GM18870 (cell line): Measurements from ENCODE around the gene STMND1.

Experiments
- ATAC-seq: cut with Tn5 transposase; IDR thresholded peaks from one replicate; pipeline ENCODE4 v1.9.1; 2021; ENCODE audit warnings: moderate library complexity; ENCODE audit not compliant: unreplicated experiment

Gene STMND1

DNA sequence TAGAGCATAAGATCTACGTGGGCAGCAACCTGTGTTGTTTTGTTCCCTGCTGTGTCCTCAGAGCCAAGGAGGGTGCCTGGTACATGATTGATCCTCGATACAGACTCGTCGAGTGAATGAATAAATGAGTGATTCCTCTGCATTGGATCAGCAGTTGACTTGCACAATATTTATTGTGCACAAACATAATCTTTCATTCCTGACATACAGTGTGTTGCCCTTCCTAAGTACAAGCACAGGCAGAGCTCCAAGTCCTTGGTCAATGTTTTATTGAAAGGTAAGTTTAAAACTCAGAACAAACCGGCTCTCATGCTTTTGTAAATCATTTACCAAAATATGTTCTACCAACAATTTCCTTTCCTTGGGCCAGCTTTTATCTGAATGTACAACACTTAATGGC lies 57.4 kb downstream of the STMND1 start:
- no peak for ATAC-seq

DNA sequence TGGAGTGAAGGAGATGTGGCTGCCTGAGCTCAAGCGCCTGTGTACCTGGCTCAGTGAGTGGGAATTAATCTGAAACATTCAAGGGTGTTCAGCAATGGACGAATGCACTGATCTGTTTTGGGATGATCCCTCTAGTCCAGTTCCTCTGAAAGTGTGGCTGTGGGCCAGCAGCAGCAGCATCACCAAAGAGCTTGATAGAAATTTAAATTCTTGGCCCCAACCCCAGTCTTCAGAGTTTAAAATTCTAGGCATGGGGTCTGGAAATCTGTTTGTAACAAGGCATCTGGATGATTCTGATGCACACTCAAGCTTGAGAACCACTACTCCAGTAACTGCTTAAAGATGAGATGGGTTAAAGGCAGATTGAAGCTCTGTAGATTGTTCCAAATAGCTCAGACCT lies 59.2 kb downstream of the STMND1 start:
- ATAC-seq: no peak

DNA sequence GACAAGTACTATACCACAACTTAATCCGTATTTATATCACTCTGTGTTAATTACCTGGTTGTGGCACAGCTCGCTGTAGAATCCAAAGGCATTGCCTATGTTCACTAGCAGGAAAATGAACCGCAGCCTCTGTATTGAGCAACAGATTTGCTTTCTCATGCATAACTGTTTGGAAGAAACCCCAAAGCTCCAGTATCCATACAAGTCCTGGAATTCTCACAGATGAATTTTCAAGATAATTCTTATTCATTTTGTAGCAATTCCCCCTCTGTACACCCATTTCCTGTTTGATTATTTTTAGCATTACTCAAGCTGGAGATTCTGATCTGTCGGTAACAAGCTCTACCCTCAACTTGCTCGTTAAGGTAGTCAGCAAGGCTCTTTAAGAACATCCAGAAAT lies 63.5 kb downstream of the STMND1 start:
- ATAC-seq: no peak

DNA sequence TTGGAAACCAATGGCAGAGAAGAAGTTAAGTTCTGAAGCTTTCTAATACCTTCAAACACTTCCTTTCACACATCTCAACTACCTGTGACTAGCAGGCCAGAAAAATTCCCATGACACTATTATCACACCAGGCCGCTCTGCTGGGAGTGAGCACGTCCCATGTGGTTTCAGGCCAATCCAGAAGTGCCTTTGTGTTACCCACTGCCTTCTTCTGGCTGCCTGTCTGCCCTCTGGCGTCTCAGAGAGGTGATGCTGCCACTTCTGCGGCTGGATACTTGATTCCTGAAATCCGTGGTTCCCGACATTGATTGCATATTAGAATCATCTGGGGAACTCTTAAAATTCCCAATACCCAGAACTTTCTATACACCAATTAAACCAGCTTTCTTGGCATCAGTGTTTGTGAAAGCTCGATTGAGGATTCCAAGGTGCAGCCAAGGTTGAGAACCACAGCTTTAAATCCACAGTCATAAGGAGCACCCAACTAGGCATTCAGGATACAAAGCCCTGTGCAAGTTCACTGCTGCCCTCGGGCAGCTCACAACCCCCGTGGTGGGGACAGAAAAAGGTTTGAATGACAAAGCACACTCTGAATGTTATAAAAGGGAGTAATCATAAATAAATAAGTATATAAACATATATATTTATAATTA lies 65.6 kb downstream of the STMND1 start:
- ATAC-seq: no peak

DNA sequence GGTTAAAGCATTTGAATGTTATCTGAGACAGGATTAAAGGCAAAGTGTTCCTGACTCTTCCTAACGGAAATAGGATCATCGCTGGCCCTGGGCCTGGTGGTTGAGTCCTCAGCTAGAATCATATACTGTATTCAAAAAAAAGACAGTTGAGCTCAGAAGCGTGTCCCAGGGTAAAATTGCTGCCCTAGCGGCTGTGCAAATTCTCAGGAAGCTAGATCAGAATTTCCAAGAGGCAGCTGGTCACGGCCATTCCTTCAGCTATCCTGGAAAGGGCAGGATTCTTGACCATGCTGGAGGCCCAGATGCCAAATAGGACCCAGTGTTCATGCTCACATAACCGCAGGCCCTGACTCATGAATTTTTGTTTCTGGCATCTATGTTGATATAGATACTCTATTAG lies 67.4 kb downstream of the STMND1 start:
- ATAC-seq: no peak

DNA sequence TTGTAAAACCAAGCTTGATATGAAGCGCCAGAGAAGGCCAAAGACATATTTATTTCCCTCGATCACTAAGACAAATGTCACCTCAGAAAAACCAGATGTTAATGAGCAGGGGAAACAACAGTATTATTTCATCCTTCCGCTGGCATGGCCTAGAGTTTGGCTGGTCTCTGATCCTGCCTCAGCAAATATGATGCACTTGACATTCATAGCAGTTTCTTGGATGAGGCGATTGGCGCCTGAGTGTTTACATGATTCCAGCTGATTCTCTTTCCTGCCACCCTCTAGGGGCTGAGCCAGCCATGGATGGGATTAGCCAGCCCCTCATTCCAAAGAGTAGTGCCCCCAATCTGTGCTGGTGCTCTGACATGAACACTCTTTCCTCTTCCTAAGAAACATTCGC lies 67.9 kb downstream of the STMND1 start:
- ATAC-seq: no peak

DNA sequence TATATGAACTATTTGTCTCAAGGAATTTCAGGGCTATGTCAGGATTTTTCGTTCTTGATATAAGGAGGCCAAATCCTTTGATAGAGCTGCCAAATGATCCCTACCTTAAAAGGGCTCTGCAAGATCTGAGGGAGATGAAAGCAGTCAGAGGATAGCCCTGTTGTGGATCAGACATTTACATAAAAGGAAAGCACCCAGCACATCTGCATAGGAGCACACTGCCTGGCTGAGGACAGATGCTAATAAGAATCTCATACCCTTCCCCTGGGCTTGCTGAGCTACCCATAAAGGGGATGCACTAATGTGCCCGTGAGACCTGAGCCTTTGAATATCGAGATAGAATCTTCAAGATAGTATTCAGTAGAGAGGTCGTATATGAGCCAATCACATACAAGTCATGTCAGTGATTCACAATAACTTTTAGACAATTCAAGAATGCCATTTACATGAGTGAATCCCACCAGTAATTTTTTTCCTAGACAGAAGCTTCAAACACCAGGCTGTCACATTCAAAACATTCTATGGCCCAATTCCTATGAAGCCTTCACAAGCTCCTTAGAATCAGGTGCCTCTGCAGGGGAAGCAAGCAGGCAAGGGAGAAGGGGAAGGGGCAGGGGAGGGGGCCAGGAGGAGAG lies 71.1 kb downstream of the STMND1 start:
- ATAC-seq: no peak

DNA sequence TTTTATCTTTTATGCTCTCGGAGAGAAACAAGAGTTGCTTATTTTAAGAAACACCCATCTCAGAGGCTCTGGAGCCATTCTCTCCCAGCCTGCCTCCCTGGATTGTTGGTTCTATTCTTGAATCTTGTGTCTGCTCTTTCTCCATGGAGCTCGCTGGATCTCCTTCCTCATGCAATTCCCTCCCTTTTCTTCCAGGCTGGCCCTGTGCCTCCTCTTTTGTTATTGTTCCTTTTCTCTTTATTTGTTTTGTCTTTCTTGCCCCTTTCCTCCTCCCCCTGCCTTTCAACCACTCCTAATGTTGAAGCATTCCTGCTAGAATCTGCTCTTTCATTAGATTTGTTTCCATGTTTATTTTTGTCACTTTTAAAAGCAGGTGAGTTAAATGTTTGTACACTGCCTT lies 76.5 kb downstream of the STMND1 start:
- ATAC-seq: no peak

DNA sequence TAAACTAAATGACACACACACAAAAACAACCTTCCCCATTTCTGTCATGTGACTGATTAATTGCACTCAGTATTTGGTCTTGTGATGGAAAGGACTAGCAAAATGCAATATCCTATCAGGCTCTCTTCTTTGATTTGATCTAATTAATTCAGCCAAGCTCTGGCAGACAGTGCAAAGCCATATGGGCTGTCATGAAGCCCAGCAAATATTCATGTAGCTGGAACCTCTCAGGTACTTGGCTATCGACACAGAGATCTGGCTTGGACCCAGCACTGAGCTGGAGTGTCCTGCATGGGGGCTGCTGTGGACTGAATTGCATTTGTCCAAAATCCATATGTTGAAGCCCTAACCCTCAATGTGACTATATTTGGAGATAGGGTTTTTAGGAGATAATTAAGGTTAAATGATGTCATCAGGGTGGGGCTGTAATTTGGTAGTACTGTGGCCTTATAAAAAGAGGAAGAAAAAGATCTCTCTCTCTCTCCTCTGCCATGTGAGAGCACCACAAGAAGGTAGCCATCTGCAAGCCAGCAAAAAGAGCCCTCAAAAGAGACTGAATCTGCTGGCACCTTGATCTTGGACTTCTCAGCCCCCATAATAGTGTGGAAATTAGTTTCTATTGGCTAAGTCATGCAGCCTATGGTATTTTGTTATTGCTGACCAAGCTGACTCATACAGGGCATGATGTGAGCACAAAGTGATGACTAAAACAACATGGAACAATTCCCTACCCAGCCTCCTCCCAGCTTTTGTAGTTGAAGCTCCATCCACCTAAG lies 77.1 kb downstream of the STMND1 start:
- ATAC-seq: no peak

DNA sequence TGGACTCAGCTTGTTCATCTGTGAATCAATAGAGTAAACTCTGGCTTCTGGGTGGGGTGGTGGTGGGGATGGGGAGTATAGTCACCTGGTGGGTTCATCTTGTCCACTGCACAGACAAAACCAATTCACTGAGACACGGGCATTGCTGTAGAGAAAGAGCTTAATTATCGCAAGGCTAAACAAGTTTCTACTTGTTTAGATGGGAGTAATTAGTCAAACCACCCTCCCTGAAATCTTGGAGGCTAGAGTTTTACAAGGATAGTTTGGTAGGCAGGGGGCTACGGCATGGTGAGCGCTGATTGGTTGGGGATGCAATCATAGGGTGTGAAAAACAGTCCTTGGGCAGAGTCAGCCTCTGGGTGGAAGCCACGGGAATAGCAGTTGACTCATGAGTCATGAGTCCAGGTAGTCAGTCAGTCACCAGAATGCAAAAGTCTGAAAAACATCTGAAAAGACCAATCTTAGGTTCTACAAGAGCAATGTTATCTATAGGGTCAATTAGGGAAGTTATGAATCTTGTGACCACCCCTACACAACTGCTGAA lies 77.8 kb downstream of the STMND1 start:
- ATAC-seq: no peak
